ENCODE results near the gene FERMT3. TPM values are rescaled to one million over a fixed set of nuclear protein-coding genes. Genes with fewer than 3 reads are reported as not detected.

The FERMT3 gene
- total and polyA plus RNA-seq, 2 of the 8 experiments (the other 6 are each of a cell fraction or from before 2014, with no cell fraction given) = 1.4 to 3.7 TPM

GRCh38 chr11:64165842-64166635, 40.5 kb upstream of the FERMT3 start, which contains the start of gene MACROD1:
MACROD1 (minus strand) TSS chr11:64166113; CDS start chr11:64165994, 119 bp downstream.
- no peak within 1 kb of the TSS for H3K56ac ChIP-seq (replicated peaks; ENCODE audit: insufficient read length, low read depth, low read length)
- H4K8ac ChIP-seq (ENCODE audit: extremely low read depth, insufficient read depth, low read length) = peak within 1 kb of the TSS; percentile 91
- no peak within 1 kb of the TSS for H3K27ac ChIP-seq (ENCODE audit: low read depth, low read length)
- H3K9ac ChIP-seq (replicated peaks in 1 of 4; ENCODE audit: extremely low read depth in 1 of 4, low read depth in 3 of 4, low read length in 3 of 4) = peak within 1 kb of the TSS; percentile 26 to 79 (median 66); a peak in 6 of 7 replicates
- no peak within 1 kb of the TSS; the same call in 1 of the 2 replicates for H2AFZ ChIP-seq (ENCODE audit: low read length)
- H3K4ac ChIP-seq (replicated peaks; ENCODE audit: insufficient read length, low read depth, low read length) = peak within 1 kb of the TSS; percentile 85
- peak within 1 kb of the TSS; percentile 60; the same call in 1 of the 2 replicates for H2BK5ac ChIP-seq (ENCODE audit: low read depth, low read length)
- ChIA-PET POLR2A (ENCODE audit: partially characterized antibody) (interaction anchor here (0.9 to 4.6 kb wide), 10 partner anchors 10 to 330 kb away, joined by 3 to 35 read pairs (median 5); partner anchors contain the start of gene STIP1), CTCF (ENCODE audit: partially characterized antibody) (interaction anchor here (1.4 to 5.5 kb wide), 2 partner anchors 18 to 70 kb away, joined by 3 to 50 read pairs; no protein-coding TSS in a partner anchor)
- peaks cover 0 to 3% (median 0%) of the 10 kb centered on the region in 4 experiments; a peak in 2 of 7 replicates for H3K27me3 ChIP-seq (replicated peaks in 1 of 4; ENCODE audit: control insufficient read depth in 3 of 4, extremely low read depth in 1 of 4, insufficient read depth in 3 of 4, low read length in 3 of 4)
- H3K79me2 ChIP-seq (ENCODE audit: control insufficient read depth in 1 of 2, insufficient read depth in 2 of 2, low read length in 2 of 2) = 0 out of 4 replicates have a peak, but pooled peaks cover 0 to 2% of the 10 kb centered on the region in 2 experiments
- H3K23me2 ChIP-seq (ENCODE audit: low read depth, low read length) = peaks cover 10% of the 10 kb centered on the region; the same call in 1 of the 2 replicates
- no peak within 1 kb of the TSS for H3K23ac ChIP-seq (ENCODE audit: insufficient read length)
- H3K4me3 ChIP-seq (ENCODE audit: extremely low read depth in 1 of 4, insufficient read depth in 2 of 4, low read depth in 3 of 4, low read length in 4 of 4) = peak within 1 kb of the TSS; percentile 52 to 77 (median 64)
- H3K4me2 ChIP-seq (ENCODE audit: insufficient read depth in 1 of 2, low read depth in 2 of 2, low read length in 2 of 2) = peak within 1 kb of the TSS; percentile 65 to 87
- peak in 1 of 2 experiments; percentile 84 for DNase-seq (ENCODE audit: low read depth in 1 of 2, low spot score in 2 of 2)
- H2BK15ac ChIP-seq (ENCODE audit: low read length) = peak within 1 kb of the TSS; percentile 97
- H4K5ac ChIP-seq (ENCODE audit: insufficient read length, low read depth, low read length) = peak within 1 kb of the TSS; percentile 75
- FAIRE-seq = no peak
- no peaks in the 10 kb centered on the region for H3K9me3 ChIP-seq (ENCODE audit: insufficient read depth in 2 of 2, low read depth in 1 of 2, low read length in 1 of 2)
- peaks cover 0 to 11% (median 9%) of the 10 kb centered on the region in 4 experiments; a peak in 6 of 7 replicates for H3K4me1 ChIP-seq (replicated peaks in 1 of 4; ENCODE audit: control insufficient read depth in 3 of 4, insufficient read depth in 4 of 4, low read length in 3 of 4)
- H3K18ac ChIP-seq (ENCODE audit: extremely low read depth, low read length) = peak within 1 kb of the TSS; percentile 87
- H2BK20ac ChIP-seq (ENCODE audit: low read length) = no peak within 1 kb of the TSS
- H2BK12ac ChIP-seq (ENCODE audit: low read depth, low read length) = peak within 1 kb of the TSS; percentile 80; the same call in 1 of the 2 replicates
- peak within 1 kb of the TSS; percentile 79 for H2BK120ac ChIP-seq (replicated peaks; ENCODE audit: low read depth, low read length)
- H3K14ac ChIP-seq (ENCODE audit: insufficient read length) = no peak within 1 kb of the TSS
- peak within 1 kb of the TSS; percentile 96 for H4K91ac ChIP-seq (replicated peaks; ENCODE audit: insufficient read length, low read length)
- H3K79me1 ChIP-seq (ENCODE audit: low read depth, low read length) = no peaks in the 10 kb centered on the region; the same call in 1 of the 2 replicates
- 2% methylated on average over 82 of the region's 92 CpGs; no CpG with 5 or more reads in 1 of the 2 experiments for WGBS, 2 experiments (ENCODE audit: extremely low coverage in 1 of 2, insufficient coverage in 1 of 2, insufficient read length in 1 of 2, insufficient replicate concordance in 2 of 2, low coverage in 1 of 2, low lambda C conversion rate in 2 of 2, missing lambda C conversion rate in 1 of 2)
- peak within 1 kb of the TSS; percentile 69; the same call in 1 of the 2 replicates for H2AK5ac ChIP-seq (ENCODE audit: low read depth, low read length)
- 0 out of 8 replicates have a peak, but pooled peaks cover 0 to 3% (median 0%) of the 10 kb centered on the region in 4 experiments for H3K36me3 ChIP-seq (ENCODE audit: control insufficient read depth in 2 of 4, insufficient read depth in 4 of 4, low read length in 3 of 4)
- peaks cover 0 to 7% of the 10 kb centered on the region in 2 experiments for H4K20me1 ChIP-seq (replicated peaks in 1 of 2; ENCODE audit: control insufficient read depth in 1 of 2, insufficient read depth in 2 of 2, low read length in 2 of 2)
- TF ChIP-seq SP4 (IDR thresholded peaks at IDR 0.05; ENCODE audit: low read length) = 0 out of 2 replicates have a peak, but pooled peaks have one; percentile 29
- no peak for TF ChIP-seq TEAD4 (IDR thresholded peaks at IDR 0.05; ENCODE audit: low read depth, low read length)
- TF ChIP-seq CTCF (IDR thresholded peaks at IDR 0.05; ENCODE audit: control extremely low read depth in 1 of 3, insufficient read depth in 1 of 3, low read depth in 1 of 3, low read length in 3 of 3) = no peak
- peak; percentile 69 for TF ChIP-seq BACH1 (IDR thresholded peaks at IDR 0.05; ENCODE audit: low read length)
- no peak for TF ChIP-seq SRF (IDR thresholded peaks at IDR 0.05; ENCODE audit: low read depth, low read length)
- TF ChIP-seq HDAC6 (IDR thresholded peaks at IDR 0.05; ENCODE audit: low read depth, low read length) = no peak
- no peak for TF ChIP-seq FOSL1 (IDR thresholded peaks at IDR 0.05; ENCODE audit: insufficient read depth, low read depth, low read length)

Data from H1 (cell line).